Measurements from ENCODE around the gene FTSJ1.
"Not testable (repeated sequence)": the region's sequence is repeated elsewhere in the genome, so short reads cannot be mapped to it uniquely, and the experiment has no call there.

Gene FTSJ1

GRCh38 chrX:48475774-48476577 is at the start of gene FTSJ1:
FTSJ1 (plus strand) TSS chrX:48476199; CDS start chrX:48478048, 1,849 bp downstream.
- peak; percentile 86 for DNase-seq (ENCODE audit: low spot score)

DNA sequence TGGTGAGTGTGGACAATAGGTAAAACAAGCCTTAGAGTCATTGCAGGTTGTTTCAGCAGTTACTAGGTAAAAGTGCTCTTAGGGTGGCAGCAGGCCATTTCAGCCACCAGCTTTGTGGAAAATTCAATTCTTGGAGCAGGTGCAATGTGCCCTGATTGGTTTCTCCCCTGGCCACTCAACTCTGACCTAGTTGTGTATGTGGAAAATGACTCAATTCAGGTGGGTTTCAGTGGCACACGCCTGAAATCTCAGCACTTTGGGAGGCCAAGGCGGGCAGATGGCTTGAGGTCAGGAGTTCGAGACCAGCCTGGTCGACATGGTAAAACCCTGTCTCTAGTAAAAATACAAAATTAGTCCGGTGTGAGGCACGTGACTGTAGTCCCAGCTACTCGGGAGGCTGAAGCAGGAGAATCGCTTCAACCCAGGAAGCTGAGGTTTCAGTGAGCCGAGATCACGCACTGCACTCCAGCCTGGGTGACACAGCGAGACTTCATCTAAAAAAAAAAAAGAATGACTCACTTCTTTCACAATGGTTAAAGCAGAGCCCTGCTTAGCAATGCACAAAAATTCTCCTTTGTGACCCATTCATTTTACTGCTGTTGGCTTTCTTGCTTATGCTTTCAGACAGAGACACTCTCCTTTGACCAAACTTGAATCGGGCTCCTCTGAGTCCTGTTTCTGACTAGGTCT is 48.8 kb upstream of the FTSJ1 start:
- not testable (repeated sequence) for DNase-seq (ENCODE audit: low spot score)

GRCh38 chrX:48429606-48430005 is 46.4 kb upstream of the FTSJ1 start:
- DNase-seq (ENCODE audit: low spot score) = not testable (repeated sequence)

- DNase-seq (ENCODE audit: low spot score) = not testable (repeated sequence)
Observed at GRCh38 chrX:48430166-48430565, 45.8 kb upstream of the FTSJ1 start.

- DNase-seq (ENCODE audit: low spot score) = not testable (repeated sequence)
Observed at GRCh38 chrX:48433713-48434112, 42.3 kb upstream of the FTSJ1 start.

DNA sequence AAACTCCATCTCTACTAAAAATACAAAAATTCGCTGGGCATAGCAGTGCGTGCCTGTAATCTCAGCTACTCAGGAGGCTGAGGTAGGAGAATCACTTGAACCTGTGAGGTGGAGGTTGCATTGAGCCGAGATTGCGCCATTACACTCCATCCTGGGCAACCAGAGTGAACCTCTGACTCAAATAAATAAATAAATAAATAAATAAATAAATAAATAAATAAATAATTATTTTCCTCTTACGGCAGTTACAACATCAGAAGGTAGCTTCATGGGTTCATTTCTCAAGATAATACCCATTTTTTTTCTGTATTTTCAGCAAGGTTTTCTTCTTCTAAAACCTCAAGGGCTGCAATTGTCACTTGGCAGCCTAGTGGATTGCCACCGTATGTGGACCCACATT is 28.8 kb upstream of the FTSJ1 start:
- DNase-seq (ENCODE audit: low spot score) = not testable (repeated sequence)

DNA sequence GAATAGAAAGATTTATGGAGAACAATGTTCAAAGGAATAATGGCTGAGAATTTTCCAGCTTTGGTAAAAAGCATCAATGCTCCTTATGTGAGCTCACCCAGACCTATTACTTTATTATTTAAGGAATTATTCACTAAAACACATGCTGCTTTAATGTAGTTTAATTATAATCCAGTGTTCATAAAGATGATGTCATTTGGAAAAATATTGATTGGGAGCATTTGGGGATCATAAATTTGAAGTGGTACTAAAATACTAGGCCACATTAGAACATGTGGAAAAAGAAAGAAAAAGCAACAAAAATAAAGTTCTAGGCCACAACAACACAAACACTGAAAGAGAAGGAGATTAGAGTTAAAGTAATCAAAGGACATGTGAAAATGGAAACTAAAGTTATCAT is 25.9 kb upstream of the FTSJ1 start:
- DNase-seq (ENCODE audit: low spot score) = no peak

DNA sequence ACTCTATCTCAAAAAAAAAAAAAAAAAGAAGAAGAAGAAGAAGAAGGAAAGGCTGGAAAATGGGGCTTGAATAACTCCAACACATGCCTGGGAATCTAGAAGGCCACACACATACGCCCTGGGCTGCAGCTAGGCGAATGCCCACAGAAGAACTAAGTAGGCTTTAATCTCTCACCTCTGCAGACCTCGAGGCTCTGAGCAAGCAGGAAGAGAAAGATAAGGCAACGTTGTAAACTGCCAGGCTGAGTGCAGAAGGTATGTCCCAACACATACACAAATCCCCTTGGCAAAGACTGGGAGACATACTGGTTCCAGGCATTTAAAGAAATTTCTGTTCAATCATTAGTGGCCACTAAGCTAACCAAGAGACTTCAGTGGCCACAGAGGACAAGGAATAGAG is 24.3 kb upstream of the FTSJ1 start:
- no peak for DNase-seq (ENCODE audit: low spot score)

GRCh38 chrX:48456628-48457331 is 19.2 kb upstream of the FTSJ1 start:
- DNase-seq (ENCODE audit: low spot score) = no peak

DNA sequence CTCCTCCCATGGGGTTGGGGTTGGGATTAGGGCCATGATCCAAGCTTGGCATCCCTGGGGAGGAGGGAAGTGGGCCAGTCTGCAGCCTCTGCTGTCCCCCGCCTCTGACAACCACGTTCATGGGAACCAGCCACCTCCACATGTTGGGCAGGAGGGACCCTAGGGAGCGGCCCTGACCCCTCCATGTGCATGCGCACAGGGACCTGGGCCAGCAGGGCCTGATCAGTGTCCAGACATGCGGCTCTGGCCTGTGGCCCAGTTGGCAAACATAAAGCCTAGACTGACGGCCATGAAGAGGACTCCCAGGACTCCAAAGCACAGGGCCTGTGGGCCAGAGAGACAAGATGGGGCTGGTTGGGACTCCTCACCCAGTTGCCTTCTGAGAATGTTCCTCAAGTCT is 17.3 kb upstream of the FTSJ1 start:
- DNase-seq (ENCODE audit: low spot score) = no peak

DNA sequence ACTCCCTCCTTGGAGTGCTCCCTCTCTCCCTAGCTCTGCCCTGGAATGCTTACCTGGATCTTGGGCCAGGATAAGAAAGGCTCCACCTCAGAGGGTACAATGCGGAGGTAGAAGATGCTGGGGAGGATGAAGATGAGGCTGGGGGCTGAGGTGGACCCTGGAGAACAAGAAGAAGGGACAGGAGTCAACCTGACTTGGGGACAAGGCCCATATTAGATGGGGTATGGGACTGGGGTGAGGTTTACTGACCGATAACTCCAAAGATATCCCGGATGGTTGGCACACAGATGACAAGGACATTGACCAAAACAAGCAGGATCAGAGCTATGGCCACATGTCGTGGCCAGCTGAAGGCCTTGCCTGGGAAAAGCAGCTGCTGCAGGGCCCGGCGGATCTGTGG is 16.5 kb upstream of the FTSJ1 start:
- DNase-seq (ENCODE audit: low spot score) = no peak

- no peak for DNase-seq (ENCODE audit: low spot score)
Observed at GRCh38 chrX:48460031-48460430, 16.0 kb upstream of the FTSJ1 start.

GRCh38 chrX:48460606-48461005 is 15.4 kb upstream of the FTSJ1 start:
- no peak for DNase-seq (ENCODE audit: low spot score)

GRCh38 chrX:48461830-48462229 is 14.2 kb upstream of the FTSJ1 start:
- DNase-seq (ENCODE audit: low spot score) = no peak

- DNase-seq (ENCODE audit: low spot score) = no peak
Observed at GRCh38 chrX:48465336-48465933, 10.6 kb upstream of the FTSJ1 start.

DNA sequence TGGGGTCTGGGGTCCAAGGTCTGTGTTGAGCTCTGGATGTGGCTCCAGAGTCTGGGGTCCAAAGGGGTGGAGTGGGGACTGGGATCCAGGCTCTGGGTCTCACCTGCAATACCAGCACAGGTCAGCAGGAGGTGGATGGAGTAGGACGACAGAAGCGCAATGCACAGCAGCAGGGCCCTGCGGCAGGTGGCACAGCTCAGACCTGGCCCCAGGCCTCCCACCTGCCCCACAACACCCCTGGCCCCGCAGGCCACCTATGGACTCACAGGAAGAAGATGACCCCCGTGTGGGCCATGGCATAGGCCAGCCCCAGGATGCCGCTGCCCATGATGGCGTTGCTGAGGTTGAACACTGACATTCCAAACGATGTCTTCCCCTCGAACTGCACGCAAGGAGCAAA is 9.3 kb upstream of the FTSJ1 start:
- DNase-seq (ENCODE audit: low spot score) = no peak

- DNase-seq (ENCODE audit: low spot score) = no peak
Observed at GRCh38 chrX:48467281-48467761, 8.7 kb upstream of the FTSJ1 start.

- no peak for DNase-seq (ENCODE audit: low spot score)
Observed at GRCh38 chrX:48468247-48468671, 7.7 kb upstream of the FTSJ1 start.

DNA sequence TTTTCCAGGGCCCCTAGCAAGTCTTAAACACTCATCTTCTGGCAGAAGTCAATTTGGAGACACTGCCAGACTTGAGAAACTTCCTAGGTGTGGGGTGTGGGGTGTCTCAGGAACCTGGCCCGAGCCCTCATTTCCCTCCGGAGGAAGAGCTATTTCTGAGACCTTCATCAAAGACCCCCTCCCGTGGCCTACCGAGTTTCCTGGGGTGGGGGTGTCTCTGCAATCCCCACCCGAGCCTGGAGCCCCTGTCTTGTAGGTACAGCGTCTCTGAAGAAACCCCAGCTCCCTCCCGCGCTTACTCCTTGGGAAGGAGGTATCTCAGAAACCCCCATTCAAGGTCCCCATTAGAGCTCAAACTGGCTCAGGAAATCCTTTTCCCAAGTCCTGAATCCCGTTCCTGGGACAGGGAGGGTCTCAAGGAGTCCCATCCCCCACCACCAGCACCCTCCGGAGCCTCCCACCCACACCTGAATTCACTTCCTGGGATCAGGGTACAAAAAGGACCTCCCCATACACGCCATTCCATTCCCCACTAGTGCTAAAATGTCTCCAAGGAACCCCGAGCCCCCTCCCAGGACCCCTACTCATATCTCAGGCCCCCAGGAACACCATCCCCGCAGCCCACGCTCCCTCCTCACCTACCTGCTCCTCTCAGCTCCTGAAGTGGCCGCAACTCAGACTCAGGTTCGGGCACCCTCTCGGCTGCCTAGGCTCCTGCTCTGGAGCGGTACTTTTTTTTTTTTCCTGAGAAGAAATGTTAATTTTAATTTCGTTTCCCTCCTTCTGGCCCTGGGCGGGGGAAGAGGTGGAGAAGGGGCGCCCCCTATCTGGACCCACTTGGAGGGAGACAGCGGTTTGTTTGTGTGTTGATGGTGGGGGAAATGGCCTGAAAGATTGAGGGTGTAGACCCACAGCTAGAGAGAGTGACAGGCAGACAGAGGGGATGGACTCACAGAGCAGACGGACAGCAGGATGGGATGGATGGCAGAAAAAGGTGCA is 7.0 kb upstream of the FTSJ1 start:
- DNase-seq (ENCODE audit: low spot score) = no peak

DNA sequence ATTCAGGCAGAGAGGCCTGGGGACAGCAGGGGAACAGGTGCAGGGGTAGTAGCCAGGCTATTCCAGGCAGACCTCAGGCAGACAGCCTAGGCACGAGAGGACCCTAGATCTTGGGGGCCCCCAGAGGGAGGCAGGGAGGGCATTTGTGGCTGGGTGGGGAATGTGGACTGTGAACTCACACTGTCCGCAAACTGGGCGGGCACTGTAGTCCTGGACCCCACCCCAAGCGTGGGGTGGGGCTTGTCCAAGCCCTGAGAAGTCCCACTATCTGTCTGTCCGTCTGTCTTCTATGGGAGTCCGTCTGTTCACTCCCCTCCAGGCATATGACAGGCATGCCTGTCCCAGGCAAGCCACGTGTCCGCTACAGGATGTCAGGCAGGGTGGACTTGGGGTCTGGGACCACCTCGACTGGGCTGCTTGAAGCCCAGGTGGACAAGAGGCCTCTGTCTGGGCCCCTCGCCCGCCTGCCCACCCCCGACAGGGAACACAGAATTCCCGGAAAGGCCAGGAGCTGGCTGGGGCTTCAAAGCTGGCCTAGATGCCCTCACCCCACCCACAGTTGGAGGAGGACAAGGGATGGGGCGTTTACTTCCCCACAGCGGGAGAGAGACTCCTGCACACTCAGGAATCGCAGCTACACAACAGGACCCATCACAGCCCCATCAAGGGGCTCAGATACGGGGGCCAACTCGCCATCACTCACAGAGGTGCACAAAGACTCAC is 5.7 kb upstream of the FTSJ1 start, which contains the start of gene SLC38A5:
Gene SLC38A5 (minus strand): TSS at position 151 of the 723 bp plus-strand sequence. CDS start 2,336 bp downstream, outside the sequence.
- DNase-seq (ENCODE audit: low spot score) = no peak
